HG02588 (cell line): ENCODE results near the gene NDUFB10.

Experiments
- ATAC-seq: cut with Tn5 transposase; IDR thresholded peaks from one replicate; pipeline ENCODE4 v1.9.1; 2021; ENCODE audit warnings: mild to moderate bottlenecking, moderate library complexity; ENCODE audit not compliant: unreplicated experiment

Gene NDUFB10

GRCh38 chr16:1998852-1999801, 39.8 kb downstream of the NDUFB10 start:
- no peak for ATAC-seq

GRCh38 chr16:1999866-2000514, 40.7 kb downstream of the NDUFB10 start:
- no peak for ATAC-seq

GRCh38 chr16:2001035-2001434, 41.7 kb downstream of the NDUFB10 start:
- ATAC-seq: no peak

- no peak for ATAC-seq
Observed at GRCh38 chr16:2001456-2002355, 42.4 kb downstream of the NDUFB10 start.

GRCh38 chr16:2002406-2003230, 43.3 kb downstream of the NDUFB10 start:
- ATAC-seq: no peak

- ATAC-seq: no peak
Observed at GRCh38 chr16:2003231-2003826, 44.0 kb downstream of the NDUFB10 start.

GRCh38 chr16:2003827-2004641, 44.7 kb downstream of the NDUFB10 start:
- ATAC-seq: peak; percentile 49

GRCh38 chr16:2004795-2005517, 45.6 kb downstream of the NDUFB10 start:
- ATAC-seq: no peak

- ATAC-seq: no peak
Observed at GRCh38 chr16:2005646-2006045, 46.3 kb downstream of the NDUFB10 start.

- no peak for ATAC-seq
Observed at GRCh38 chr16:2006317-2006716, 47.0 kb downstream of the NDUFB10 start.

GRCh38 chr16:2007081-2007836, 47.9 kb downstream of the NDUFB10 start:
- ATAC-seq: no peak

- no peak for ATAC-seq
Observed at GRCh38 chr16:2008009-2008526, 48.7 kb downstream of the NDUFB10 start.

GRCh38 chr16:2008631-2009163, 49.4 kb downstream of the NDUFB10 start:
- ATAC-seq: peak; percentile 1

- ATAC-seq: peak; percentile 27
Observed at GRCh38 chr16:2009164-2009711, 49.9 kb downstream of the NDUFB10 start.

- peak; percentile 83 for ATAC-seq
Observed at GRCh38 chr16:2009791-2010510, 50.6 kb downstream of the NDUFB10 start, which contains the start of gene ZNF598. TSS of gene ZNF598 (minus strand) at chr16:2009821.
